Middle frontal gyrus (tissue), 1 donor: ENCODE data around the gene EMILIN2.

Experiments used
- DNase-seq: peaks from one replicate; pipeline ENCODE4 v3.0.0-alpha.2; 2015; ENCODE audit warnings: low spot score; ENCODE audit errors: extremely low spot score

EMILIN2 gene

GRCh38 chr18:2872095-2872494 is 25.3 kb downstream of the EMILIN2 start:
- DNase-seq, result no peak

- DNase-seq, result no peak
Measured at GRCh38 chr18:2874765-2875164, 28.0 kb downstream of the EMILIN2 start.

GRCh38 chr18:2878656-2879330 is 32.0 kb downstream of the EMILIN2 start:
- no peak for DNase-seq

GRCh38 chr18:2879889-2880288 is 33.1 kb downstream of the EMILIN2 start:
- DNase-seq, result no peak

GRCh38 chr18:2880473-2880872 is 33.7 kb downstream of the EMILIN2 start:
- DNase-seq, result no peak

GRCh38 chr18:2881088-2881839 is 34.5 kb downstream of the EMILIN2 start:
- no peak for DNase-seq

- DNase-seq, result no peak
Measured at GRCh38 chr18:2881840-2882195, 35.0 kb downstream of the EMILIN2 start.

GRCh38 chr18:2882201-2882600 is 35.4 kb downstream of the EMILIN2 start:
- no peak for DNase-seq

- DNase-seq, result no peak
Measured at GRCh38 chr18:2883076-2883735, 36.4 kb downstream of the EMILIN2 start.

GRCh38 chr18:2884706-2885285 is 38.0 kb downstream of the EMILIN2 start:
- no peak for DNase-seq

- DNase-seq, result no peak
Measured at GRCh38 chr18:2887470-2887869, 40.7 kb downstream of the EMILIN2 start.

GRCh38 chr18:2889761-2890192 is 43.0 kb downstream of the EMILIN2 start:
- no peak for DNase-seq

GRCh38 chr18:2890606-2891005 is 43.8 kb downstream of the EMILIN2 start:
- no peak for DNase-seq

- no peak for DNase-seq
Measured at GRCh38 chr18:2891526-2892431, 45.0 kb downstream of the EMILIN2 start.

- no peak for DNase-seq
Measured at GRCh38 chr18:2893056-2893455, 46.2 kb downstream of the EMILIN2 start.

- no peak for DNase-seq
Measured at GRCh38 chr18:2893676-2894075, 46.9 kb downstream of the EMILIN2 start.

- no peak for DNase-seq
Measured at GRCh38 chr18:2894131-2894840, 47.5 kb downstream of the EMILIN2 start.

GRCh38 chr18:2894841-2895370 is 48.1 kb downstream of the EMILIN2 start:
- DNase-seq, result no peak

GRCh38 chr18:2895391-2895790 is 48.6 kb downstream of the EMILIN2 start:
- no peak for DNase-seq

- no peak for DNase-seq
Measured at GRCh38 chr18:2896990-2897389, 50.2 kb downstream of the EMILIN2 start.
